ENCODE measurements around the gene GEMIN4. TPM values are rescaled to one million over a fixed set of nuclear protein-coding genes. Genes with fewer than 3 reads are reported as not detected.

The GEMIN4 gene
- total RNA-seq, 1 experiment from 2014 or later = 24.6 TPM

GRCh38 chr17:704111-704864 is 47.8 kb downstream of the GEMIN4 start:
- ChIA-PET POLR2A (ENCODE audit: unreplicated experiment) (no interaction called here), CTCF (interaction anchor here (0.5 kb wide), 1 partner anchor 34 kb away, joined by 3 read pairs; no protein-coding TSS in a partner anchor)
- Histone ChIP-seq H3K27ac (ENCODE audit: low read length) (no peak overlapping the region), H3K79me2 (ENCODE audit: low read length) (peaks cover 37% of the 10 kb centered on the region), H2AFZ (ENCODE audit: low read length) (no peak overlapping the region), H3F3A (ENCODE audit: low read length, unreplicated experiment) (no peaks in the 10 kb centered on the region), H3K4me2 (ENCODE audit: low read length) (no peak overlapping the region), H3K27me3 (ENCODE audit: low read length) (no peaks in the 10 kb centered on the region), H3K9me2 (replicated peaks; ENCODE audit: low read length) (no peaks in the 10 kb centered on the region), H3K4me1 (ENCODE audit: insufficient read depth, low read length) (peaks cover 5% of the 10 kb centered on the region), H3K9ac (ENCODE audit: low read length) (no peak overlapping the region), H3K36me3 (ENCODE audit: low read depth, low read length) (peaks cover 9% of the 10 kb centered on the region; the same call in 1 of the 2 replicates), H3K4me3 (ENCODE audit: low read length) (no peak overlapping the region), H4K20me1 (ENCODE audit: low read length) (no peaks in the 10 kb centered on the region), H3K9me3 (ENCODE audit: low read length) (no peaks in the 10 kb centered on the region)
- ATAC-seq (no peak), DNase-seq (no peak)
- TF ChIP-seq EZH2phosphoT487 (IDR thresholded peaks at IDR 0.05; ENCODE audit: borderline replicate concordance, low read length) (no peak), EZH2 (IDR thresholded peaks at IDR 0.05; ENCODE audit: low read length, unreplicated experiment) (no peak)
- TF ChIP-seq, protein P1, sequence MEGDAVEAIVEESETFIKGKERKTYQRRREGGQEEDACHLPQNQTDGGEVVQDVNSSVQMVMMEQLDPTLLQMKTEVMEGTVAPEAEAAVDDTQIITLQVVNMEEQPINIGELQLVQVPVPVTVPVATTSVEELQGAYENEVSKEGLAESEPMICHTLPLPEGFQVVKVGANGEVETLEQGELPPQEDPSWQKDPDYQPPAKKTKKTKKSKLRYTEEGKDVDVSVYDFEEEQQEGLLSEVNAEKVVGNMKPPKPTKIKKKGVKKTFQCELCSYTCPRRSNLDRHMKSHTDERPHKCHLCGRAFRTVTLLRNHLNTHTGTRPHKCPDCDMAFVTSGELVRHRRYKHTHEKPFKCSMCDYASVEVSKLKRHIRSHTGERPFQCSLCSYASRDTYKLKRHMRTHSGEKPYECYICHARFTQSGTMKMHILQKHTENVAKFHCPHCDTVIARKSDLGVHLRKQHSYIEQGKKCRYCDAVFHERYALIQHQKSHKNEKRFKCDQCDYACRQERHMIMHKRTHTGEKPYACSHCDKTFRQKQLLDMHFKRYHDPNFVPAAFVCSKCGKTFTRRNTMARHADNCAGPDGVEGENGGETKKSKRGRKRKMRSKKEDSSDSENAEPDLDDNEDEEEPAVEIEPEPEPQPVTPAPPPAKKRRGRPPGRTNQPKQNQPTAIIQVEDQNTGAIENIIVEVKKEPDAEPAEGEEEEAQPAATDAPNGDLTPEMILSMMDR (conservative IDR thresholded peaks at IDR 0.05; ENCODE audit: low read depth, low read length) = no peak
- intact Hi-C loops (cut with micrococcal nuclease) = no loop called here
- BruUV-seq (replicated peaks) = no TSS peak

GRCh38 chr17:703081-703875 is 48.8 kb downstream of the GEMIN4 start:
- Histone ChIP-seq H3F3A (ENCODE audit: low read length, unreplicated experiment) (no peaks in the 10 kb centered on the region), H3K27ac (ENCODE audit: low read length) (no peak overlapping the region), H3K4me3 (ENCODE audit: low read length) (no peak overlapping the region), H3K4me1 (ENCODE audit: insufficient read depth, low read length) (peaks cover 7% of the 10 kb centered on the region), H3K9ac (ENCODE audit: low read length) (no peak overlapping the region), H3K79me2 (ENCODE audit: low read length) (peaks cover 34% of the 10 kb centered on the region), H3K9me2 (replicated peaks; ENCODE audit: low read length) (no peaks in the 10 kb centered on the region), H4K20me1 (ENCODE audit: low read length) (no peaks in the 10 kb centered on the region), H3K27me3 (ENCODE audit: low read length) (no peaks in the 10 kb centered on the region), H2AFZ (ENCODE audit: low read length) (no peak overlapping the region), H3K36me3 (ENCODE audit: low read depth, low read length) (peaks cover 6% of the 10 kb centered on the region; the same call in 1 of the 2 replicates), H3K4me2 (ENCODE audit: low read length) (no peak overlapping the region), H3K9me3 (ENCODE audit: low read length) (no peaks in the 10 kb centered on the region)
- no TSS peak for BruUV-seq (replicated peaks)
- CTCF ChIA-PET = interaction anchor here (0.5 kb wide), 1 partner anchor 33 kb away, joined by 3 read pairs; no protein-coding TSS in a partner anchor
- POLR2A ChIA-PET (ENCODE audit: unreplicated experiment) = no interaction called here
- DNase-seq (no peak), ATAC-seq (no peak)
- TF ChIP-seq EZH2phosphoT487 (IDR thresholded peaks at IDR 0.05; ENCODE audit: borderline replicate concordance, low read length) (no peak), EZH2 (IDR thresholded peaks at IDR 0.05; ENCODE audit: low read length, unreplicated experiment) (no peak)
- TF ChIP-seq, protein P1 (conservative IDR thresholded peaks at IDR 0.05; ENCODE audit: low read depth, low read length) = no peak
- intact Hi-C loops (cut with micrococcal nuclease) = no loop called here

All from PC-3 (cell line).